Measurements from ENCODE around the gene CHRM4. TPM values are rescaled to one million over a fixed set of nuclear protein-coding genes. Genes with fewer than 3 reads are reported as not detected.
"Not testable (repeated sequence)": the region's sequence is repeated elsewhere in the genome, so short reads cannot be mapped to it uniquely, and the experiment has no call there.

CHRM4 gene
- polyA plus RNA-seq, 4 donors: 0.11 to 0.34 (median 0.21) TPM

GRCh38 chr11:46383404-46383758, 8.2 kb downstream of the CHRM4 start:
- DNase-seq (ENCODE audit: low read depth in 4 of 4, low spot score in 3 of 4): no peak

GRCh38 chr11:46382646-46383403, 8.8 kb downstream of the CHRM4 start:
- no peak for DNase-seq (ENCODE audit: low read depth in 4 of 4, low spot score in 3 of 4)

- no peak for DNase-seq (ENCODE audit: low read depth in 4 of 4, low spot score in 3 of 4)
These were observed 9.5 kb downstream of the CHRM4 start for GRCh38 chr11:46381819-46382645.

GRCh38 chr11:46381048-46381818, 10.3 kb downstream of the CHRM4 start, which contains the start of gene MDK:
Gene MDK (plus strand): TSS chr11:46381669. CDS start chr11:46382058, 389 bp downstream.
- no peak for DNase-seq (ENCODE audit: low read depth in 4 of 4, low spot score in 3 of 4)

GRCh38 chr11:46380340-46381047, 11.1 kb downstream of the CHRM4 start:
- DNase-seq (ENCODE audit: low read depth in 4 of 4, low spot score in 3 of 4): no peak

GRCh38 chr11:46379482-46380293, 11.9 kb downstream of the CHRM4 start:
- DNase-seq (ENCODE audit: low read depth in 4 of 4, low spot score in 3 of 4): peak in 1 of 4 donors; percentile 78

- DNase-seq (ENCODE audit: low read depth in 4 of 4, low spot score in 3 of 4): no peak
These were observed 12.6 kb downstream of the CHRM4 start for GRCh38 chr11:46378811-46379481.

GRCh38 chr11:46378296-46378695, 13.3 kb downstream of the CHRM4 start:
- DNase-seq (ENCODE audit: low read depth in 4 of 4, low spot score in 3 of 4): no peak

- no peak for DNase-seq (ENCODE audit: low read depth in 4 of 4, low spot score in 3 of 4)
These were observed 13.7 kb downstream of the CHRM4 start for GRCh38 chr11:46377831-46378230.

- DNase-seq (ENCODE audit: low read depth in 4 of 4, low spot score in 3 of 4): no peak
These were observed 14.3 kb downstream of the CHRM4 start for GRCh38 chr11:46377290-46377689.

- DNase-seq (ENCODE audit: low read depth in 4 of 4, low spot score in 3 of 4): no peak
These were observed 15.1 kb downstream of the CHRM4 start for GRCh38 chr11:46376258-46377050.

- no peak for DNase-seq (ENCODE audit: low read depth in 4 of 4, low spot score in 3 of 4)
These were observed 16.0 kb downstream of the CHRM4 start for GRCh38 chr11:46375392-46376101.

GRCh38 chr11:46374815-46375214, 16.8 kb downstream of the CHRM4 start:
- DNase-seq (ENCODE audit: low read depth in 4 of 4, low spot score in 3 of 4): no peak

GRCh38 chr11:46373787-46374740, 17.5 kb downstream of the CHRM4 start:
- no peak for DNase-seq (ENCODE audit: low read depth in 4 of 4, low spot score in 3 of 4)

- DNase-seq (ENCODE audit: low read depth in 4 of 4, low spot score in 3 of 4): not testable (repeated sequence)
These were observed 19.1 kb downstream of the CHRM4 start for GRCh38 chr11:46372501-46372900.

GRCh38 chr11:46372086-46372485, 19.5 kb downstream of the CHRM4 start:
- no peak for DNase-seq (ENCODE audit: low read depth in 4 of 4, low spot score in 3 of 4)
